ENCODE measurements around the gene SDR39U1. TPM values are rescaled to one million over a fixed set of nuclear protein-coding genes. Genes with fewer than 3 reads are reported as not detected.

SDR39U1 gene
- total and polyA plus RNA-seq, 10 of the 15 experiments (the other 5 are each of a cell fraction or from before 2014, with no cell fraction given) = 14.0 to 89.3 (median 42.2) TPM

GRCh38 chr14:24401810-24402702 lies 40.5 kb downstream of the SDR39U1 start:
- FAIRE-seq = no peak
- RAD21 ChIA-PET (ENCODE audit: unreplicated experiment) = no interaction called here

More at GRCh38 chr14:24401810-24402702, 40.5 kb downstream of the SDR39U1 start:
- Histone ChIP-seq H3K27ac (ENCODE audit: control insufficient read depth, insufficient read depth) (no peak overlapping the region), H3K9ac (ENCODE audit: control insufficient read depth, insufficient read depth, low read length) (no peak overlapping the region), H3K27me3 (replicated peaks in 1 of 2; ENCODE audit: control insufficient read depth in 2 of 2, insufficient read depth in 2 of 2, low read length in 1 of 2) (peaks cover 4 to 8% of the 10 kb centered on the region in 2 experiments), H2AFZ (ENCODE audit: control insufficient read depth, low read depth, low read length) (no peak overlapping the region), H3K4me1 (ENCODE audit: control insufficient read depth, insufficient read depth, low read length) (no peaks in the 10 kb centered on the region), H3K36me3 (ENCODE audit: control insufficient read depth in 2 of 2, insufficient read depth in 2 of 2, low read length in 1 of 2) (no peaks in the 10 kb centered on the region), H3K9me3 (replicated peaks; ENCODE audit: control insufficient read depth, insufficient read depth, low read length) (no peaks in the 10 kb centered on the region), H3K4me2 (ENCODE audit: control insufficient read depth, insufficient read depth) (no peak overlapping the region), H3K4me3 (no peak overlapping the region), H4K20me1 (ENCODE audit: control insufficient read depth, insufficient read depth) (no peaks in the 10 kb centered on the region), H3K79me2 (ENCODE audit: control insufficient read depth, insufficient read depth, low read length) (no peaks in the 10 kb centered on the region)
- TF ChIP-seq ZNF687 (IDR thresholded peaks at IDR 0.05) = no peak
- ATAC-seq (no peak), DNase-seq (ENCODE audit: low read depth, low spot score) (no peak)
- in situ Hi-C loops (cut with MboI) = no loop called here
- ChIA-PET POLR2A (no interaction called here), CTCF (interaction anchor here (1.3 kb wide), 1 partner anchor 17 kb away, joined by 3 read pairs; no protein-coding TSS in a partner anchor), SMC1A (ENCODE audit: uncharacterized antibody, unreplicated experiment) (interaction anchor here (1.6 kb wide), 1 partner anchor 11 kb away, joined by 6 read pairs; no protein-coding TSS in a partner anchor)
- intact Hi-C loops (cut with micrococcal nuclease; ENCODE audit: unreplicated experiment) = no loop called here
- WGBS (ENCODE audit: insufficient coverage, insufficient replicate concordance, low lambda C conversion rate, missing lambda C conversion rate) = 23% methylated on average over 9 of the region's 9 CpGs
- BruUV-seq (replicated peaks) = no TSS peak
